Neural cell (in vitro differentiated cells): ENCODE data around the gene LMOD3. TPM values are rescaled to one million over a fixed set of nuclear protein-coding genes. Genes with fewer than 3 reads are reported as not detected.

ENCODE experiments used
- H2AFZ ChIP-seq: fragments of 200-600, 300-800 bp; sonication (generic), shearing (Covaris generic); 2 replicates; pipeline ENCODE4 v1.6.0; 2014; ENCODE audit warnings: low read depth, mild to moderate bottlenecking, antibody characterized with exemption, low read length, moderate library complexity
- H3F3A ChIP-seq: fragments of 200-600 bp; shearing (Covaris generic); 2 replicates; pipeline ENCODE4 v1.6.1; 2016; ENCODE audit warnings: mild to moderate bottlenecking, moderate library complexity, mixed read lengths, antibody characterized with exemption, low read length; ENCODE audit not compliant: insufficient read depth, poor library complexity, severe bottlenecking
- H3K27ac ChIP-seq: fragments of 200-600, 300-800 bp; sonication (generic), shearing (Covaris generic); 2 replicates; pipeline ENCODE4 v1.5.1; 2014; ENCODE audit warnings: mild to moderate bottlenecking, low read length, moderate library complexity
- H3K27me3 ChIP-seq: fragments of 300-800, 200-600 bp; sonication (generic), shearing (Covaris generic); 2 replicates; pipeline ENCODE4 v1.6.0; 2014; ENCODE audit warnings: mild to moderate bottlenecking, low read depth, low read length, moderate library complexity; ENCODE audit not compliant: insufficient read depth
- H3K36me3 ChIP-seq: fragments of 300-800, 200-600 bp; sonication (generic), shearing (Covaris generic); 2 replicates; pipeline ENCODE4 v1.5.1; 2014; ENCODE audit warnings: mild to moderate bottlenecking, antibody characterized with exemption, low read length, moderate library complexity; ENCODE audit not compliant: insufficient read depth
- H3K4me2 ChIP-seq: fragments of 300-800, 200-600 bp; sonication (generic), shearing (Covaris generic); 2 replicates; pipeline ENCODE4 v1.6.0; 2014; ENCODE audit warnings: mild to moderate bottlenecking, low read length
- H3K4me3 ChIP-seq: fragments of 300-800, 200-600 bp; sonication (generic), shearing (Covaris generic); 2 replicates; pipeline ENCODE4 v1.5.1; 2014; ENCODE audit warnings: mild to moderate bottlenecking, low read length, moderate library complexity
- H3K79me2 ChIP-seq: fragments of 200-600 bp; shearing (Covaris generic); replicated peaks from 2 replicates; pipeline ENCODE4 v1.6.0; 2014; ENCODE audit warnings: mild to moderate bottlenecking, low read length, moderate library complexity; ENCODE audit not compliant: insufficient read depth
- H3K9ac ChIP-seq: fragments of 300-800, 200-600 bp; sonication (generic), shearing (Covaris generic); 2 replicates; pipeline ENCODE4 v1.6.1; 2016; ENCODE audit warnings: mild to moderate bottlenecking, low read length, mixed read lengths
- H3K9me2 ChIP-seq: fragments of 200-600 bp; shearing (Covaris generic); 2 replicates; pipeline ENCODE4 v1.6.1; 2016; ENCODE audit warnings: mild to moderate bottlenecking, low read length, mixed read lengths; ENCODE audit not compliant: insufficient read depth
- H3K9me3 ChIP-seq: fragments of 200-600, 300-800 bp; sonication (generic), shearing (Covaris generic); 2 replicates; pipeline ENCODE4 v1.6.1; 2016; ENCODE audit warnings: mild to moderate bottlenecking, mixed run types, low read length, moderate library complexity, mixed read lengths
- H4K20me1 ChIP-seq: fragments of 200-600 bp; shearing (Covaris generic); 2 replicates; pipeline ENCODE4 v1.6.1; 2016; ENCODE audit warnings: mild to moderate bottlenecking, mixed run types; ENCODE audit not compliant: insufficient read depth
- EP300 ChIP-seq: fragments of 450-650 bp; conservative IDR thresholded peaks from 2 replicates; pipeline ENCODE4 v1.6.1; 2014; ENCODE audit warnings: antibody characterized with exemption, mild to moderate bottlenecking, moderate library complexity; ENCODE audit not compliant: poor library complexity, severe bottlenecking
- EZH2 ChIP-seq: fragments of 200-600, 300-800 bp; shearing (Covaris generic), sonication (generic); IDR thresholded peaks from 2 replicates; pipeline ENCODE4 v1.6.1; 2014; ENCODE audit warnings: antibody characterized with exemption, low read length, borderline replicate concordance, mild to moderate bottlenecking; ENCODE audit not compliant: insufficient read depth, poor library complexity, severe bottlenecking
- MXI1 ChIP-seq: fragments of 450-650 bp; conservative IDR thresholded peaks from 2 replicates; pipeline ENCODE4 v1.6.1; 2014; ENCODE audit warnings: antibody characterized with exemption, mild to moderate bottlenecking; ENCODE audit not compliant: poor library complexity, severe bottlenecking
- POLR2AphosphoS5 ChIP-seq: IDR thresholded peaks from 2 replicates; pipeline ENCODE4 v1.6.1; 2012
- RAD21 ChIP-seq: fragments of 450-650 bp; conservative IDR thresholded peaks from 2 replicates; pipeline ENCODE4 v1.6.1; 2014; ENCODE audit warnings: antibody characterized with exemption, mild to moderate bottlenecking, moderate library complexity
- SMC3 ChIP-seq: fragments of 450-650 bp; conservative IDR thresholded peaks from 2 replicates; pipeline ENCODE4 v1.6.1; 2014; ENCODE audit warnings: antibody characterized with exemption, mild to moderate bottlenecking, moderate library complexity; ENCODE audit not compliant: poor library complexity
- TAF1 ChIP-seq: IDR thresholded peaks from 2 replicates; pipeline ENCODE4 v1.6.1; 2012; ENCODE audit warnings: low read depth
- polyA plus RNA-seq: library from polyadenylated mRNA; depleted of rRNA; stranded (reverse); fragments of >200 nt; gene quantifications from 2 replicates; pipeline ENCODE4 v1.2.3, GENCODE V29; 2014
- TF ChIP-seq, protein P1 (sequence below): fragments of 450-650 bp; IDR thresholded peaks from 2 replicates; pipeline ENCODE4 v1.5.1; 2014; ENCODE audit warnings: antibody characterized with exemption, mild to moderate bottlenecking, moderate library complexity; ENCODE audit not compliant: poor library complexity, severe bottlenecking
- TF ChIP-seq, protein P2 (sequence below): IDR thresholded peaks from 2 replicates; pipeline ENCODE4 v1.6.1; 2012; ENCODE audit warnings: borderline replicate concordance

LMOD3 gene
- polyA plus RNA-seq, 1 donor from 2014 or later, result not detected

- Histone ChIP-seq H3K9ac (no peak overlapping the region), H3K79me2 (no peaks in the 10 kb centered on the region), H4K20me1 (no peaks in the 10 kb centered on the region), H3K36me3 (no peaks in the 10 kb centered on the region), H3K9me3 (no peaks in the 10 kb centered on the region), H3K27me3 (no peaks in the 10 kb centered on the region), H3K9me2 (no peaks in the 10 kb centered on the region), H3K4me3 (no peak overlapping the region), H3K27ac (no peak overlapping the region), H3K4me2 (no peak overlapping the region), H3F3A (no peaks in the 10 kb centered on the region), H2AFZ (no peak overlapping the region)
- TF ChIP-seq, protein P1, sequence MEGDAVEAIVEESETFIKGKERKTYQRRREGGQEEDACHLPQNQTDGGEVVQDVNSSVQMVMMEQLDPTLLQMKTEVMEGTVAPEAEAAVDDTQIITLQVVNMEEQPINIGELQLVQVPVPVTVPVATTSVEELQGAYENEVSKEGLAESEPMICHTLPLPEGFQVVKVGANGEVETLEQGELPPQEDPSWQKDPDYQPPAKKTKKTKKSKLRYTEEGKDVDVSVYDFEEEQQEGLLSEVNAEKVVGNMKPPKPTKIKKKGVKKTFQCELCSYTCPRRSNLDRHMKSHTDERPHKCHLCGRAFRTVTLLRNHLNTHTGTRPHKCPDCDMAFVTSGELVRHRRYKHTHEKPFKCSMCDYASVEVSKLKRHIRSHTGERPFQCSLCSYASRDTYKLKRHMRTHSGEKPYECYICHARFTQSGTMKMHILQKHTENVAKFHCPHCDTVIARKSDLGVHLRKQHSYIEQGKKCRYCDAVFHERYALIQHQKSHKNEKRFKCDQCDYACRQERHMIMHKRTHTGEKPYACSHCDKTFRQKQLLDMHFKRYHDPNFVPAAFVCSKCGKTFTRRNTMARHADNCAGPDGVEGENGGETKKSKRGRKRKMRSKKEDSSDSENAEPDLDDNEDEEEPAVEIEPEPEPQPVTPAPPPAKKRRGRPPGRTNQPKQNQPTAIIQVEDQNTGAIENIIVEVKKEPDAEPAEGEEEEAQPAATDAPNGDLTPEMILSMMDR, result no peak
- TF ChIP-seq, protein P2, sequence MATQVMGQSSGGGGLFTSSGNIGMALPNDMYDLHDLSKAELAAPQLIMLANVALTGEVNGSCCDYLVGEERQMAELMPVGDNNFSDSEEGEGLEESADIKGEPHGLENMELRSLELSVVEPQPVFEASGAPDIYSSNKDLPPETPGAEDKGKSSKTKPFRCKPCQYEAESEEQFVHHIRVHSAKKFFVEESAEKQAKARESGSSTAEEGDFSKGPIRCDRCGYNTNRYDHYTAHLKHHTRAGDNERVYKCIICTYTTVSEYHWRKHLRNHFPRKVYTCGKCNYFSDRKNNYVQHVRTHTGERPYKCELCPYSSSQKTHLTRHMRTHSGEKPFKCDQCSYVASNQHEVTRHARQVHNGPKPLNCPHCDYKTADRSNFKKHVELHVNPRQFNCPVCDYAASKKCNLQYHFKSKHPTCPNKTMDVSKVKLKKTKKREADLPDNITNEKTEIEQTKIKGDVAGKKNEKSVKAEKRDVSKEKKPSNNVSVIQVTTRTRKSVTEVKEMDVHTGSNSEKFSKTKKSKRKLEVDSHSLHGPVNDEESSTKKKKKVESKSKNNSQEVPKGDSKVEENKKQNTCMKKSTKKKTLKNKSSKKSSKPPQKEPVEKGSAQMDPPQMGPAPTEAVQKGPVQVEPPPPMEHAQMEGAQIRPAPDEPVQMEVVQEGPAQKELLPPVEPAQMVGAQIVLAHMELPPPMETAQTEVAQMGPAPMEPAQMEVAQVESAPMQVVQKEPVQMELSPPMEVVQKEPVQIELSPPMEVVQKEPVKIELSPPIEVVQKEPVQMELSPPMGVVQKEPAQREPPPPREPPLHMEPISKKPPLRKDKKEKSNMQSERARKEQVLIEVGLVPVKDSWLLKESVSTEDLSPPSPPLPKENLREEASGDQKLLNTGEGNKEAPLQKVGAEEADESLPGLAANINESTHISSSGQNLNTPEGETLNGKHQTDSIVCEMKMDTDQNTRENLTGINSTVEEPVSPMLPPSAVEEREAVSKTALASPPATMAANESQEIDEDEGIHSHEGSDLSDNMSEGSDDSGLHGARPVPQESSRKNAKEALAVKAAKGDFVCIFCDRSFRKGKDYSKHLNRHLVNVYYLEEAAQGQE, result no peak
- TF ChIP-seq RAD21 (no peak), SMC3 (no peak), EZH2 (no peak), TAF1 (no peak), MXI1 (no peak), POLR2AphosphoS5 (no peak), EP300 (no peak)
Observed at GRCh38 chr3:69115731-69116130, 6.7 kb downstream of the LMOD3 start.

DNA sequence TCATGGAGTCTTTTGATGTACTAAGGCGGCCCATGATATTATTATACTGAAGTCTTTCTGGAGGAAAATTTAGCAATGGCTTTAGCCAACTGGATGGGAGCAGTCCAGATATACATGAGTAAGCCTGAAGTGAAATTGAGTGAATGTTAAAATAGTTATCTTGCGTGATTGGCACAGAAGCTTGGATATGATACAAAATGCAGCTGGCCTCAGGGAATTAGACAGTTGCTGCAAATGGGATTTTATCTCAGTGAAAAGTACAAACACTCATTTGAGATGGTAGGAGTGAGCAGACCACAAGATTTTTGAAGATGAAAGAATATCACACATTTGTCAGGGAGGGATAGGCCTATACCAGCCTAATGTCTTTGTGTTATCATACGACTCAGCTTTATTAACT is 8.9 kb downstream of the LMOD3 start:
- H3K36me3 ChIP-seq, result no peaks in the 10 kb centered on the region
- no peaks in the 10 kb centered on the region for H3F3A ChIP-seq
- no peaks in the 10 kb centered on the region for H3K79me2 ChIP-seq
- H3K27ac ChIP-seq, result no peak overlapping the region
- H3K4me3 ChIP-seq, result no peak overlapping the region
- H3K27me3 ChIP-seq, result no peaks in the 10 kb centered on the region
- H3K9ac ChIP-seq, result no peak overlapping the region
- H3K9me3 ChIP-seq, result no peaks in the 10 kb centered on the region
- no peaks in the 10 kb centered on the region for H3K9me2 ChIP-seq
- H4K20me1 ChIP-seq, result no peaks in the 10 kb centered on the region
- no peak overlapping the region for H2AFZ ChIP-seq
- TF ChIP-seq POLR2AphosphoS5, result no peak
- TF ChIP-seq MXI1, result no peak
- TF ChIP-seq RAD21, result no peak
- no peak for TF ChIP-seq TAF1
- no peak for TF ChIP-seq SMC3
- TF ChIP-seq, protein P2, result no peak
- no peak for TF ChIP-seq EP300
- TF ChIP-seq, protein P1, result no peak
- no peak for TF ChIP-seq EZH2
- H3K4me2 ChIP-seq, result no peak overlapping the region
